Body of pancreas (tissue), 4 donors: Measurements from ENCODE around the gene ITGAX. TPM values are rescaled to one million over a fixed set of nuclear protein-coding genes. Genes with fewer than 3 reads are reported as not detected.
"Not testable (repeated sequence)": the region's sequence is repeated elsewhere in the genome, so short reads cannot be mapped to it uniquely, and the experiment has no call there.

Source experiments
- ATAC-seq: fragments of 150-250 bp; one replicate; pipeline ENCODE4 v1.9.1; 2016
- DNase-seq, 4 donors: peaks; one replicate each; pipeline ENCODE4 v3.0.0-alpha.2; 2019
- H3K27ac ChIP-seq, 4 donors: fragments of 200-600 bp; sonication (generic); 1 replicate in 3 of 4; 2 replicates in 1 of 4; pipeline versions ENCODE4 v1.5.1 to v1.6.1; 2016 to 2019; ENCODE audit warnings: mild to moderate bottlenecking in 1 of 4, mixed read lengths in 1 of 4, moderate library complexity in 1 of 4
- H3K27me3 ChIP-seq, 2 donors: fragments of 200-600 bp; sonication (generic); one replicate each; pipeline ENCODE4 v1.6.0; 2016; ENCODE audit warnings: mild to moderate bottlenecking in 1 of 2
- H3K36me3 ChIP-seq, 2 donors: fragments of 200-600 bp; sonication (generic); replicated peaks in 1 of 2; 2 replicates each; pipeline ENCODE4 v1.5.1; 2016; ENCODE audit warnings: low read depth in 2 of 2; ENCODE audit not compliant: insufficient read depth in 1 of 2
- H3K4me1 ChIP-seq: fragments of 200-600 bp; sonication (generic); one replicate; pipeline ENCODE4 v1.6.0; 2016
- H3K4me3 ChIP-seq, 2 donors: fragments of 200-600 bp; sonication (generic); 1 replicate in 1 of 2; 2 replicates in 1 of 2; pipeline ENCODE4 v1.5.1; 2016 to 2019
- H3K9me3 ChIP-seq, 3 donors: fragments of 200-600 bp; sonication (generic); 1 replicate in 2 of 3; 2 replicates in 1 of 3; pipeline ENCODE4 v1.5.1; 2016
- CTCF ChIP-seq, 7 experiments: fragments of 450-650 bp in 4 of 7; fragments of 200-600 bp in 3 of 7; sonication (generic) in 3 of 7; IDR thresholded peaks; one replicate each; pipeline ENCODE4 v1.5.1; 2016 to 2019; ENCODE audit warnings: antibody characterized with exemption in 7 of 7
- POLR2A ChIP-seq, 3 donors: fragments of 450-650 bp; IDR thresholded peaks; one replicate each; pipeline ENCODE4 v1.6.1; 2016; ENCODE audit warnings: antibody characterized with exemption in 3 of 3, mild to moderate bottlenecking in 2 of 3
- WGBS, 2 donors: methylation state at CpG; one replicate each; pipeline ENCODE4 v1.1.5; 2017; 5-methylcytosine and 5-hydroxymethylcytosine counted together
- intact Hi-C: fragments of 100-400 bp; cut with DNase I; formaldehyde crosslinking; loops from one replicate; pipeline ENCODE4 v1.15.1; 2023
- total RNA-seq, 2 donors: library from RNA; depleted of rRNA; stranded (reverse); fragments of >200 nt; gene quantifications; one replicate each; pipeline ENCODE4 v1.1.0, GENCODE V29; 2016

Gene ITGAX
- total RNA-seq, 2 donors from 2014 or later: 3.0 to 8.6 TPM

- H3K9me3 ChIP-seq: no peaks in the 10 kb centered on the region
- no peaks in the 10 kb centered on the region for H3K4me1 ChIP-seq
- 82 to 90% methylated on average over 5 of the region's 5 CpGs for WGBS, 2 donors
- no peak for ATAC-seq
- no peak for DNase-seq
- TF ChIP-seq POLR2A (IDR thresholded peaks at IDR 0.05) (no peak), CTCF (IDR thresholded peaks at IDR 0.05) (no peak)
- H3K4me3 ChIP-seq: no peak overlapping the region
- intact Hi-C loops: no loop called here
- no peaks in the 10 kb centered on the region for H3K36me3 ChIP-seq
- H3K27me3 ChIP-seq: no peaks in the 10 kb centered on the region
- H3K27ac ChIP-seq: no peak overlapping the region
Observed at GRCh38 chr16:31413381-31413780, 58.4 kb downstream of the ITGAX start.

DNA sequence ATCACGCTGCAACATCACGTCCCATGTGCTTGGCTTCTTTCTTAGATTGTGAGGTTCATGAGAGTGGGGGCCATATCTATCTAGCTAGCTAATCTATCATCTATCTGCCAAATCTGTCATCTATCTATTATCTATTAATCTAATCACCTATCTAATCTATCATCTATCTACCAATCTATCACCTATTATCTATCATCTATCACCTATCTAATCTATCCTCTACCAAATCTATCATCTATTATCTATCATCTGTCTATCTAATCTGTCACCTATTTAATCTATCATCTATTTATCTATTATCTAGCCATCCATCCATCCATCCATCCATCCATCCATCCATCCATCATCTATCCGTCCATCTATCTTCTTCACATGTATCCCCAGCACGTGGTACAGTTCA, 59.0 kb downstream of the ITGAX start:
- DNase-seq: no peak
- WGBS, 2 donors: 66 to 68% methylated on average over 4 of the region's 4 CpGs
- intact Hi-C loops: no loop called here

DNA sequence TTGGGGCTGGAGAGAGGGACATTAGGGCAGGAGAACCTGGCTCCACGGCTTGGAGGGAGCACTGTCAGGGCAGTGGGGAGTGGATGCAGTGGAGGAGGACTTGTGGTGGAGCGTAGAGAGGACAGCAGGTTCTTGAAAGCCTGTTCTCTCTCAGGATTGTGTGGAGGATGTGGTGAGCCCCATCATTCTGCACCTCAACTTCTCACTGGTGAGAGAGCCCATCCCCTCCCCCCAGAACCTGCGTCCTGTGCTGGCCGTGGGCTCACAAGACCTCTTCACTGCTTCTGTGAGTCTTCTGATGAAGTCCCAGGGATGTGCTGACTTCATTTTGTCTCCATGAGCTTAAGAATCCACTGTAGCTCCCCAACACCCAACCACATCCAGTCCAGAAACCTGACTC, 59.7 kb downstream of the ITGAX start:
- DNase-seq (no peak), ATAC-seq (no peak)
- TF ChIP-seq POLR2A (IDR thresholded peaks at IDR 0.05): no peak
- TF ChIP-seq CTCF (IDR thresholded peaks at IDR 0.05): no peak
- Histone ChIP-seq H3K9me3 (no peaks in the 10 kb centered on the region), H3K4me3 (no peak overlapping the region), H3K4me1 (no peaks in the 10 kb centered on the region), H3K27ac (no peak overlapping the region), H3K27me3 (no peaks in the 10 kb centered on the region), H3K36me3 (no peaks in the 10 kb centered on the region)
- WGBS, 2 donors: 70 to 72% methylated on average over 3 to 4 of the region's 4 CpGs
- intact Hi-C loops: no loop called here

More for the DNA sequence above, 59.0 kb downstream of the ITGAX start:
- Histone ChIP-seq H3K4me1 (no peaks in the 10 kb centered on the region), H3K9me3 (no peaks in the 10 kb centered on the region), H3K4me3 (no peak overlapping the region), H3K27me3 (no peaks in the 10 kb centered on the region), H3K36me3 (no peaks in the 10 kb centered on the region), H3K27ac (no peak overlapping the region)
- no peak for ATAC-seq
- TF ChIP-seq CTCF (IDR thresholded peaks at IDR 0.05) (no peak), POLR2A (IDR thresholded peaks at IDR 0.05) (no peak)

DNA sequence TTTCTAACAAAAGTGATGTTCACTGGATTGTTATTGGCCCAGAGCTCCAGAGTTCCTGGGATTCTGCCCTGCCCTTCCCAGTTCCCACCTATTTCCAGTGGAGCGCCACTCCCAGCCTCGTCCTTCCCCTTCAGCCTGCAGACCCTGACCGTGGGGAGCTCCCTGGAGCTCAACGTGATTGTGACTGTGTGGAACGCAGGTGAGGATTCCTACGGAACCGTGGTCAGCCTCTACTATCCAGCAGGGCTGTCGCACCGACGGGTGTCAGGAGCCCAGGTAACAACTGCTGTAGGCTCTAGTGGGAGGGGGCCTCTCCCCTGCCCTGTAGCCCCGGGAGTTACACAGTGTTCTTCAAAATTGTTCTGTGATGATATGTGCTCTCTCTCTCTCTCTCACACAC, 61.4 kb downstream of the ITGAX start:
- Histone ChIP-seq H3K27ac (no peak overlapping the region), H3K36me3 (no peaks in the 10 kb centered on the region), H3K27me3 (peaks cover 0 to 4% of the 10 kb centered on the region in 2 donors), H3K9me3 (no peaks in the 10 kb centered on the region), H3K4me3 (no peak overlapping the region), H3K4me1 (no peaks in the 10 kb centered on the region)
- DNase-seq (no peak), ATAC-seq (no peak)
- intact Hi-C loops: no loop called here
- no peak for TF ChIP-seq POLR2A (IDR thresholded peaks at IDR 0.05)
- TF ChIP-seq CTCF (IDR thresholded peaks at IDR 0.05): no peak
- 66 to 70% methylated on average over 8 to 11 of the region's 11 CpGs for WGBS, 2 donors

DNA sequence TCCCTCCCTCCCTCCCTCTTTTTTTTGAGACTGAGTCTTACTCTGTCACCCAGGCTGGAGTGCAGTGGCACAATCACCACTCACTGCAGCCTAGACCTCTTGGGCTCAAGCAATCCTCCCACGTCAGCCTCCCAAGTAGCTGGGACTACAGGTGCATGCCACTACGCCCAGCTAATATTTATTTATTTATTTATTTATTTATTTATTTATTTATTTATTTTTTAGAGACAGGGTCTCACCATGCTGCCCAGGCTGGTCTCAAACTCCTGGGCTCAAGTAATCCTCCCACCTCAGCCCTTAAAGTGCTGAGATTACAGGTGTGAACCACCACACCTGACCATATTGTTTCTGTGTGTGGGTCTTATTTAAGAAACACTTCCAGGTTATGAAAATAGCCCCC, 62.1 kb downstream of the ITGAX start:
- DNase-seq, ATAC-seq, intact Hi-C loops, H3K27me3 ChIP-seq, H3K9me3 ChIP-seq, H3K4me1 ChIP-seq, H3K27ac ChIP-seq, H3K36me3 ChIP-seq, H3K4me3 ChIP-seq: not testable (repeated sequence)
- WGBS, 2 donors: 75 to 86% methylated on average over 2 of the region's 2 CpGs
